Stimulated activated CD4-positive, alpha-beta T cell treated with anti-CD3 and anti-CD28 coated beads, Interleukin-2, amount 100 ng/mL, for 4 hours (primary cell): ENCODE measurements around the gene CCDC7.
A peak's percentile ranks its signal among the peaks of the same experiment; 100 is the strongest.
"Not testable (repeated sequence)": the region's sequence is repeated elsewhere in the genome, so short reads cannot be mapped to it uniquely, and the experiment has no call there.

Experiments
- DNase-seq: peaks from one replicate; pipeline ENCODE4 v3.0.0-alpha.2; 2020; ENCODE audit warnings: low read depth

Gene CCDC7

DNA sequence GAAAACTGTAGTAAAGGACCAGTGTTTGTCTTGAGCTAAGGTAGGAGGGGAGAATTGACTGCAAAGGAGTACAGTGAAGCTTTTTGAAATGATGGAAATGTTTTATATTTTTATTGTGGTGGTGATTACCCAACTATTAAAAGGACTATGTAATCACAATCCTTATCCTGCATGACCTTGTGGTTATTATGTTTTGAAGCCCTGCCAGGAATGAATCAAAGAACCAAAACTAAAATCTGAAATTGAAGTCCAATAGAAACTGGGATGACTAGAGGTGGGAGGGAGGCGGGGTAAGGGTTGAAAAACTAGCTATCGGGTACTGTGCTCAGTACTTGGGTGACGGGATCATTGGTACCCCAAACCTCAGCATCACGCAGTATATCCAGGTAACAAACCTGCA lies 8.2 kb downstream of the CCDC7 start:
- no peak for DNase-seq

DNA sequence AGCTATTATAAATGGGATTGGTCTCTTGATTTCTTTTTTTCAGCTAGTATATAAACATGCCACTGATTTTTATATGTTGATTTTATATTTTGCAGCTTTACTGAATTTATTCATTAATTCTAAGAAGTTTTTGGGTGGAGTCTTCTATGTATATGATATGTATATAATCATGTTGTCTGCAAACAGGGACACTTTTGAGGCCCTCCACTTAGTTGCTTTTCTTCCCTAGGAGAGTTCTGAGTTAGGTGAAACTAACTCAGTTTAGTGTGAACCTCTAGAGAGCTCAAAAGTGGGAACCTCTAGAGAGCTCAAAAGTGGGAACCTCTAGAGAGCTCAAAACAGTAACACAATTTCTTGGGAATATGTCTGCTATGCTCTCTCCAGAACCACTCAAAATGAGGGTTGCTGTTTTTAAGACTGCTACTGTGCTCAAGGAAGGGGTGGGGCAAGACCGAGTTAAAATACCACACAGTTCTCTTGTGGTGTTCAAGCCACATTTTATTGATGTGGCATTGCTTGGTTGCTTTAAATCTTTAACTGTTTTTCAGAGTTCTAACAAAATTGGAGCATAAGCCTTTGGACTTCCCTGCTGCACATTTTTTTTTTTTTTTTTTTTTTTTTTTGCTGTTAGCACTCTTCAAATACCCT lies 13.2 kb downstream of the CCDC7 start:
- peak; percentile 2 for DNase-seq

DNA sequence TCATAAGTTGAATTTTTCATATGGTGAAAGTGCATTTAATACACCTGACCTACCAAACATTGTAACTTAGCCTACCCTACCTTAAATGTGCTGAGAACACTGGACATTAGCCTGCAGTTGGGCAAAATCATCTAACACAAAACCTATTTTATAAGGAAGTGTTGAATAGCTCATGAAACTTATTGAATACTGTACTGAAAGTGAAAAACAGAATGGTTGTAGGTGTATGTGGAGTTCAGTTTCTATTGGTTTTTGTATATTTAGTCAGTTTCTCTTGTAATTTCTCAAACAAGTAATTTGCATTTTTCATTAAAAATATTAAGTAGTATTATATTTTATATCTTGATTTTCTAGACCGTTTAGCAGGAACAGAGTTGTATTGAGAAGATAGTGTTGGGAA lies 15.3 kb downstream of the CCDC7 start:
- DNase-seq, result no peak

GRCh38 chr10:32471232-32471631 lies 25.3 kb downstream of the CCDC7 start:
- DNase-seq, result no peak

DNA sequence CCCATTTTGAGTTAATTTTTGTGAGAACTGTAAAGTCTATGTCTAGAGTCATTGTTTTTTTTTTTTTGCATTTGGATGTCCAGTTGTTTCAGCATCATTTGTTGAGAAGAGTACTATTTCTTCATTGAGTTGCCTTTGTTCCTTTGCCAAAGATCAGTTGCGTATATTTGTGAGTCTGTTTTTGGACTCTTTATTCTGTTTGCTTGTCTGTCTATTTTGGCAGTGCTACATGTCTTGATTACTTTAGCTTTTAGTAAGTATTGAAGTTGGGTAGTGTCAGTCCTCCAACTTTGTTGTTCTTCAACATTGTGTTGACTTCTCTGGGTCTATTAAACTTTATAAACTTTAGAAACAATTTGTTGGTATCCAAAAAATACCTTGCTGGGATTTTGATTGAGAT lies 31.6 kb downstream of the CCDC7 start:
- DNase-seq, result no peak

DNA sequence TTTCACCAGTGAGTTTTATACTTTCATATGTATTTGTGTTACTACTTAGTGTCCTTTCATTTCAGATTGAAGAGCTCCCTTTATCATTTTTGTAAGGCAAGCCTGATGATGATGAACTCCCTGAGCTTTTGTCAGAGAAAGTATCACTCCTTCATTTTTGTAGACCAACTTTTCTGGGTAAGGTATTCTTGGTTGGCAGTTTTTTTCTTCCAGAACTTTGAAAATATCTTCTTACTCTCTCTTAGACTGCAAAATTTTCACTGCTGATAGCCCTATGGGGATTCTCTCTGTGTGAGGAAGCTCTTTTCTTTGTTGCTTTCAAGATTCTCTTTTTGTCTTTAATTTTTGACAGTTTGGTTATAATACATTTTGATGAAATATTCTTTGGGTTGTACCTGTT lies 35.7 kb downstream of the CCDC7 start:
- DNase-seq, result no peak

GRCh38 chr10:32483019-32483502 lies 37.1 kb downstream of the CCDC7 start:
- DNase-seq, result not testable (repeated sequence)

GRCh38 chr10:32488038-32488437 lies 42.1 kb downstream of the CCDC7 start:
- not testable (repeated sequence) for DNase-seq

DNA sequence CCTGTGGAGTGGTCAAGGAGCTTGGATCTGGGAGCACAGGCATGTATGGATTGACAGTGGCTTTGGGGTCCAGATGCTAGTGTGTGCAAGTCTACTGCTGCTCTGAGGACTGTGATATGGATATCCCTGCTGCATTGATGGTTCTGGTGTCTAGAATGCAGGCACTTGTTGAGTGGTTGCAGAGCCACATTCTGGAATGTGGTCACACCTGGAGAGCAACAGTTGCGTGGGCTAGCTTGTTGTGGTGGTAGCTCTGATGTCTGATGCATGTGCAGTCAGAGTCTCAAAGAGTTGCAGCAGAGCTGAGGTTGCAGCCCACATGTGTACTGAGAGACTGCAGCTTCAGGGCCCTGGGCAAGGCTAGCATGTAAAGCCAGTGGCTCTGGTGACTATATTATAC lies 43.2 kb downstream of the CCDC7 start:
- DNase-seq, result no peak

DNA sequence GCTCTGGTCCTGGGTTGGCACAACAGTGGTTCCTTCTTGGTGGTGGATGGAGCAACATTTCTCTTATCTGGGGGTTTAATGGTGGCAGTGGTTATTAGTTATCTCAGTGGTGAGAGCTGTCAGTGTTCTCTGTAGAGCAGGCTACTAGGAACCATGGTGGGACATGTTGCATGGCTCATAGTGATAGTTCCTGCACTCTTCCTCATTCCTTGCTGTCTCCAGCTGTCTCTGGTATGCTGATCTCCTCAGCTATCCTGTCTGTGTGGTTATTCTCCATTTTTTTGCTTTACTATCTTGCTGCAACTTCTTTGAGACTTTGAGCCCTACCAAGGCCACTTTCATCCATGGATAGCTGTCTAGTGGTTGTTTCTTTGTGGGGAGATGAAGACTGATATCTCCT lies 44.0 kb downstream of the CCDC7 start:
- DNase-seq, result no peak

- not testable (repeated sequence) for DNase-seq
Observed at GRCh38 chr10:32494562-32494961, 48.6 kb downstream of the CCDC7 start.

DNA sequence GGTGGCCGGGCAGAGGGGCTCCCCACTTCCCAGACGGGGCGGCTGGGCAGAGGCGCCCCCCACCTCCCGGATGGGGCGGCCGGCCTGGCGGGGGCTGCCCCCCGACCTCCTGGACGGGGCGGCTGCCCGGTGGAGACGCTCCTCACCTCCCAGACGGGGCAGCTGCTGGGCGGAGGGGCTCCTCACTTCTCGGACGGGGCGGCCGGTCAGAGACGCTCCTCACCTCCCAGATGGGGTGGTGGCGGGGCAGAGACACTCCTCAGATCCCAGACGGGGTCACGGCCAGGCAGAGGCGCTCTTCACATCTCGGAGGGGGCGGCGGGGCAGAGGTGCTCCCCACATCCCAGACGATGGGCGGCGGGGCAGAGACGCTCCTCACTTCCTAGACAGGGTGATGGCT lies 54.2 kb downstream of the CCDC7 start:
- DNase-seq, result not testable (repeated sequence)

- no peak for DNase-seq
Observed at GRCh38 chr10:32501906-32502305, 56.0 kb downstream of the CCDC7 start.

- not testable (repeated sequence) for DNase-seq
Observed at GRCh38 chr10:32505762-32506420, 60.0 kb downstream of the CCDC7 start.

DNA sequence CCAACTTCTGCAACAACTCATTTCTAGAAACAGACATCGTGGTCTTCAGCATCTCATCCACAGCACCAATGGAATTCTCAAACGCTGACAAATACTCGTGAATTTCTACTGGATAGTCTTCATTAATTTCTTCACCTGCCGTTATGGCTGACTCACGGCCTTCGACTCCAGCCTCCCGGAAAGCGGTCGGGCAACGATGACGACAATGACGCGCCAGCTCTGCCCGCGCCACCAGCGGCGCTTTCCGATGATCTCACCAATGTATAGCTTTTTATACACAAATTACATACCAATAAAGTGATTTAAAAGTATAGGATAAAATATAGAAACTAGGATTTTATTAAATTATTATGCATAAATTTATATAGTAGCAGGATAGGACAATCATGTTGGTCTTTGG lies 65.7 kb downstream of the CCDC7 start:
- no peak for DNase-seq

DNA sequence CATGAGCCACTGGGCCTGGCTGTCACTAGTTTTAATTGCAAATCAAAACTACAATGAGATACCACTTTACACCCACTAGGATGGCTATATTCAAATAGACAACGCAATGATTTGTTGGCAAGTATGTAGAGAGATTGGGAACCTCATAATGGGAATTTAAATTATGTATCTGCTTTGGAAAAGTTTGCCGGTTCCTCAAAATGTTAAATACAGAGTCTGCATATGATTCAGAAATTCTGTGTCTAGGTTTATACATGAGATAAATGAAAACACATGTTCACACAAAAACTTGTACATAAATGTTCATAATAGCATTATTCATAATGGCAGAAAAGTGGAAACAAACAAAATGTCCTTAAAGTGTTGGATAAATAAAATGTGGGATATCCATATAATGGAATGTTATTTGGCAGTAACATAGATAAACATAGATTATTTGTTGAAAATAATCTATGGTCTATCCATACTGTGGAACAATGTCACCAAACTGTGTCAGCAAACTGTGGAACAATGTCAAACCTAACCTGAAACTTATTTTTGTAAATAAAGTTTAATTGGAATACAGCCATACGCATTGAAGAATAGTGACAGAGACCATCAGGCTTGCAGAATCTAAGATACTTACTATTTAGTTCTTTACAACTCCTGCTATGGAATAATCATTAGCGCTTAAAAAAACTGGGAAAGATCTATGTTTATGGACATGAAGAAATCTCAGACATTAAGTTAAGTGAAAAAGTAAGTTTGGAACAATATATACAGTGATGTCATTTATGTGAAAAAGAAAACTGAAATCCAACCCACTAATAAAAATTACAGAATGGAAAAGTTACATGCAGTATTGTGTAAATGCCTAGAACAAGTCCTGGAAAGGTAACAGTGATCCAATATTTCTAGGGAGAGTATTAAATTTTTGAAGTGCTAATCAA lies 70.9 kb downstream of the CCDC7 start:
- no peak for DNase-seq

DNA sequence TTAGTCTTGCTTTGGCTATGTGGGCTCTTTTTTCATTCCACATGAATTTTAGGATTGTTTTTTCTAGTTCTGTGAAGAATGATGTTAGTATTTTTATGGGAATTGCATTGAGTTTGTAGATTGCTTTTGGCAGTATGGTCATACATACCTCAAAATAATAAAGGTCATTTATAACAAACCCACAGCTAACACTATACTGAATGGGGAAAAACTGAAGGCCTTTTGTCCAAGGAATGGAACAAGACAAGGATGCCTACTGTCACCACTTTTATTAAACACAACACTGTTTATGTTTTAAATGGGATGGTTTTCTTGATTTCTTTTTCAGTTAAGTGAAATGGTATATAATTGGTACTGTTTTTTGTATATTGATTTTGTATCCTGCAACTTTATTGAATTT lies 84.3 kb downstream of the CCDC7 start:
- no peak for DNase-seq

DNA sequence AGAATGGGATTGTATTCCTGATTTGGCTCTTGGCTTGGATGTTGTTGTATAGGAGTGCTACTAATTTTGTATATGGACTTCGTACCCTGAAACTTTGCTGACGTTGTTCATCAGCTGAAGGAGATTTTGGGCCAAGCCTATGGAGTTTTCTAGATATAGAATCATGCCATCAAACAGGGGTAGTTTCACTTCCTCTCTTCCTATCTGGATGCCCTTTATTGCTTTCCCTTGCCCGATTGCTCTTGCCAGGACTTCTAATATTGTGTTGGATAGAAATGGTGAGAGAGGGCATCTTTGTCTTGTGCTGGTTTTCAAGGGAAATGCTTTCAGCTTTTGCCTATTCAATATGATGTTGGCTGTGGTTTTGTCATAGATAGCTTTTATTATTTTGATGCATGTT lies 92.3 kb downstream of the CCDC7 start:
- DNase-seq, result no peak

- DNase-seq, result no peak
Observed at GRCh38 chr10:32540691-32541470, 94.9 kb downstream of the CCDC7 start.

GRCh38 chr10:32548208-32548607 lies 102.3 kb downstream of the CCDC7 start:
- no peak for DNase-seq

DNA sequence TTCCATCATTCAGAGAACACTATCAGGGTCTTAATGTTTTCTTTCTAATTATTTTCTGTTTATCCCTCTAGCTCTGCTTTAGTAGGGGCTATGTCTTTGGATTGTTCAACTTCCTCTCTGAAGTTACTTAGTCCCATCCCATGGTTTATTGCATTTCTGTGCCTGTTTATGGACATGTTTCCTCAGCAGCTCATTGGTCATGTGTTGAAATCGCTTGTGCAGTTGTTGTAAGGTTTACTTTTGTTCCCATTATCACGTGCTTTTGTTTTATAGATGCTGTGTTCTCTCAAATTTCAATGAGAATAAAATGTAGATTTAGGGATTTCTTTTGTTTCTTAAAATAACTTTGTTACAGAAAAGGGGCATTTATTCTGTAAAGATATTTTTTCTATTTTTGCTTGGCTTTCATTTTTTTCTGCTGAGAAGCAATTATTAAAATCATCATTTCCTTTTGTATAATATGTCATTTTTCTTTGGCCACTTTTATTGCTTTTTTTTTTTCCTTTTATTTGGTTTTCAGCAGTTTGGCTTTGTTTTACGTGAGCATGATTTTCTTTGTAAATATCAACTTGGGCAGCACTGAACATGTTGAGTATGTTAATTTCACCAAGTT lies 110.9 kb downstream of the CCDC7 start:
- DNase-seq, result no peak

DNA sequence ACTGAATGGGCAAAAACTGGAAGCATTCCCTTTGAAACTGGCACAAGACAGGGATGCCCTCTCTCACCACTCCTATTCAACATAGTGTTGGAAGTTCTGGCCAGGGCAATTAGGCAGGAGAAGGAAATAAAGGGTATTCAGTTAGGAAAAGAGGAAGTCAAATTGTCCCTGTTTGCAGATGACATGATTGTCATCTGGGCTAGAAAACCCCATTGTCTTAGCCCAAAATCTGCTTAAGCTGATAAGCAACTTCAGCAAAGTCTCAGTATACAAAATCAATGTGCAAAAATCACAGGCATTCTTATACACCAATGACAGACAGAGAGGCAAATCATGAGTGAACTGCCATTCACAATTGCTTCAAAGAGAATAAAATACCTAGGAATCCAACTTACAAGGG lies 116.8 kb downstream of the CCDC7 start:
- not testable (repeated sequence) for DNase-seq
